ENCODE data around the gene BTAF1.
"Not testable (repeated sequence)": the region's sequence is repeated elsewhere in the genome, so short reads cannot be mapped to it uniquely, and the experiment has no call there.

The BTAF1 gene

GRCh38 chr10:91923371-91924211, at the start of gene BTAF1:
Gene BTAF1, plus strand, starts transcription at chr10:91923770. Its CDS starts 307 bp downstream, at chr10:91924077.
- DNase-seq (ENCODE audit: low read depth in 2 of 2), result peak; percentile 84 to 85

DNA sequence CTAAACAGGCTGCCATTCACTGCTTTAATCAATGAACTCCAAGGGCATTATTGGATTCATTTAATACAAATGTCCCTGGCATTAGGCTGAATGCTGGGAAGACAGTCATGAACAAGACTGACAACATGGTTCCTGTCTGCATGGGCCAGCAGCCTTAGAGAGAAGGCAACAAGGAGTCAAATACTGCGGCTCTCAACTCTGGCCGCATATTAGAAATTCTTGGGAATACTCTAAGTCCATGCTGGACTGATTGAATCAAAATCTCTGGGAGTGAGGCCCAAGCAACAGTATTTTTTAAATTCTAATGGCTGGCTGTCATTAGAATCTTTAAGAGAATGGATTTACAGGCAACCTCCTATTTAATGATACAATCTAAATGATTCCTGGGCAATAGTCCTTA, 48.4 kb upstream of the BTAF1 start:
- DNase-seq (ENCODE audit: low read depth in 2 of 2), result no peak

DNA sequence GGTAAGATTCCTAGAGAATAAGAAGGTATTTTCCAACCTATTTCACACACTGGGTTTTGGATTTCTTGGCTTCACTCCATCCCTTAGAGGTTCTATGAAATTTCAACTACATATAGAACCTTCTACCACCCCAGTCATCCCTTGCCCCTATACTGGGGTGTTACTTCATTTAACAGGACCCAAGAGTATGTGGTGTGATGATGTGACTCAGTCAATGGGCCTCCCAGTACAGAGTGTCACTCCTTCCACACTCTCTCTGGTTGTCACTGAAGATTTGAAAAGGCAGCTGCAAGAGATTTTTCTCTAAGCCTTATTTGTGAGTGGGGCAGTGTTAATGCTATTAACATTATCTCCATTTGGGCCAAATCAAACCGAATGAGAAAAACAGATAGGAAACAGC, 47.8 kb upstream of the BTAF1 start:
- no peak for DNase-seq (ENCODE audit: low read depth in 2 of 2)

- no peak for DNase-seq (ENCODE audit: low read depth in 2 of 2)
These were observed 43.9 kb upstream of the BTAF1 start for GRCh38 chr10:91879515-91880170.

DNA sequence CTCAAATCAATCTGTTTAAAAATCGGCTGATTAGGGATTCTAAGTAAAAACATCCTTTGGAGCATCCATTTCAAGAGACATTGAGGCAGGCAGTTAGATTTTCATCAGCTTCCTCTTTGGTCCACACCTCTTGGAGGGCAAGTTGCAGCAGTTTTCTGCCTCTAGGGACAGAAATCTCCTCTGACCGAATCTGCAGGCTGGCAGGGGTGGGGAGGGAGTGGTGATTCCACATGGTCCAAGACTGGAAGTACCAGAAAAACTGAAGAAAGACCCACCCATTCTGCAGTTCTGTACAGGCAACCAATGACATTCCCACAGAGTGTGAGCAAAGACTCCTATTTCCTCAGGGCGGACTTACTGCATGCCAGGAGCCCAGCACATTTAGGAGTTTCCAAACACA, 43.3 kb upstream of the BTAF1 start:
- no peak for DNase-seq (ENCODE audit: low read depth in 2 of 2)

GRCh38 chr10:91883549-91884444, 39.8 kb upstream of the BTAF1 start:
- DNase-seq (ENCODE audit: low read depth in 2 of 2), result no peak

GRCh38 chr10:91884536-91884935, 39.0 kb upstream of the BTAF1 start:
- DNase-seq (ENCODE audit: low read depth in 2 of 2), result no peak

DNA sequence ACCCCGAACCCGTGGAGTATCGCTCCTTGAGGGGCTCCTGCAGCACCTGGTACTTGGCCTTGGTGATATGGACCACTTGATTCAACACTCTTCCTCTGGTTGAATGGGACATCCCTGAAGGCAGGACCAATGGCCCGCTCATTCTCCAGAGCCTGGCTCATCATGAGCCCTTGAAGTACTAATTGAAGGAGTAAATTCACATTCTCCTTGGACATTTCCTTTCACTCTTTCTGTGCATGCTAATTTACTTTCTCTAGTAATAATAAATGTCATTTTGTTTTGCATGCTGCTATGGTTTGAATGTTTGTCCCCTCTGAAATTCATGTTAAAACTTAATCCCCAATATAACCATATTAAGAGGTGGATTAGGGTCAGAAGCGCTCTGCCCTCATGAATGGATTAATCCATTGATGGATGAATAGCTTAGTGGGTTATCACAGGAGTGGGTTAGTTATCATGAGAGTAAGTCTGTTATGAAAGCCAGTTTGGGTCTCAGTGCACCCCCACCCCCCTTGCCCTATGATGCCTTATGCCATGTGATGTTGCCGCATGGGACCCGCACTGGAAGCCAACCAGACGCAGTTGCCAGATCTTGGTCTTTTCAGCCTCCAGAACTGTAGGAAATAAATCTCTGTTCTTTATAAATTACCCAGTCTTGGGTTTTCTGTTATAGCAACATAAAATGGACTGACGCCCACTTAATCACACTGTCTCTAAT, 38.0 kb upstream of the BTAF1 start:
- DNase-seq (ENCODE audit: low read depth in 2 of 2), result no peak

DNA sequence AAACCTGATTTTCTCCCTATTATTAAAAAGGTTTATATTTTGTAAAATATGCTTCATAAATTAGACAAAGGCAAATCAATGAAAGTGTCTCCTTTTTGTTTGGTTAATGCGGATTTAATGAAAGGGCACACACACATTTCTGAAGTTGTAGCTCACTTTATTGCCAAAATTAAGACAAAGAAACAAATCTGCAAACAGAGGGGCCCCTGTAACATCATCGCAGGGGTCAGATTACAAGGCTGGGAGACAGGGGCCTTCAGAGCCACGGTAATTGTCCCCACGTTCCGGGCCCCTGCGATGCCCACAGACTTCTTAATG, 36.7 kb upstream of the BTAF1 start:
- no peak for DNase-seq (ENCODE audit: low read depth in 2 of 2)

DNA sequence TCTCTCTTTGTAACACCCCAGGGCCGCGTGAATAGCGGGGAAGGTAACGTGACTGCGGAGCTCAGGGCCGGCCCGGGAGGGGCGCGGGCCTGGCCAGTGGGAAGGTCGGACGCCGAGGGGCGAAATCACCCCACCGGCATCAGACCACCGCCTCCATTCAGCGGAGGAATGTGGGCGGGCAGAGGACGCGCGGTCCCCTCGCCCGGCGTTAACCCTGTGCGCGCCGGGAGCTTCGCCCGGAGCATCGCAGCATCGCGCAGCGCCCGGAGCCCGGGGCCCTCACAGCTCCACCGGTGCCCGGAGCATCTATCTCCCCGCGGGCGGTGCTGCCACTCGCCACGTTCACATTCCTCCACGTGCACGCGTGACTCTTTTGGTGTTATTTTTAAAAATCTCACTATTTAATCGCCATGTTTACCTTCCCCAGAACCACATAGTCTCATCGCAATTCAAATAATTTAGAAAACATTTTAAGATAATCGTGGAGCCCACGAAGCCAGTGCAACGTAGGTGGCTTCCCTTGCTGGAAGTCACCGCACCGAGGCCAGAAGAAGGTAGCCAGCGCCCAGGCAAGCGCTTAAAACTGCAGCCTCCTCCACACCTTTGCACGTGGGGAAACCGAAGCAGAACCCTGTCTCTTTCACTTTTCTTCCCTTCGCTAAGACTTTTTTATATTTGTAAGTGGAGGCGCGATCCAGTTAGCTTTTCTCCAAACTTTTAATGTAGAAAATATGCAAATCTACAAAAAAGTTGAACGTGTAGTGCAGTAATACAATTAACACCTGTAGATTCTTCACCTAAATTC, 36.1 kb upstream of the BTAF1 start:
- DNase-seq (ENCODE audit: low read depth in 2 of 2), result peak in 1 of 2 donors; percentile 12

GRCh38 chr10:91891125-91892001, 32.2 kb upstream of the BTAF1 start:
- DNase-seq (ENCODE audit: low read depth in 2 of 2), result no peak

GRCh38 chr10:91893051-91893450, 30.5 kb upstream of the BTAF1 start:
- no peak for DNase-seq (ENCODE audit: low read depth in 2 of 2)

GRCh38 chr10:91894261-91894685, 29.3 kb upstream of the BTAF1 start:
- not testable (repeated sequence) for DNase-seq (ENCODE audit: low read depth in 2 of 2)

- DNase-seq (ENCODE audit: low read depth in 2 of 2), result no peak
These were observed 27.3 kb upstream of the BTAF1 start for GRCh38 chr10:91896212-91896756.

DNA sequence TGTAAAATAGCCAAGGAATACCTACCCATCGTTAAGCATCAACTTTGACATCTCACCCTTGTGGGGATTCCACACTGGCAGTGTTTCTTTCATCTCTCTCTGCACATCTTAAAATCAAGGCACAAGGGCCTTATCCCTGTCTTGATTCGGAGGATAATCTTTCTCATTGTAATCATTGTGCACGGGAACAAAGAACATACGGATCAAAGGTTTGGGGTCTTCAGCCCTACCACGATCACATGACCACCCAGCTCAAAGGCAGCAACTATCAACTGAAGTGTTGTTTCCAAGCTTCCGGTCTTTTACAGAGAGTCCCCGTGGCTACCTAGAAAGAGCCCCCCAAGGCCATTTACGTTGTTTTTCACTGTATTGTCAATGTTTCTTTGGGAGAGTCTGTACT, 26.1 kb upstream of the BTAF1 start:
- no peak for DNase-seq (ENCODE audit: low read depth in 2 of 2)

- DNase-seq (ENCODE audit: low read depth in 2 of 2), result peak; percentile 7 to 53
These were observed 21.5 kb upstream of the BTAF1 start for GRCh38 chr10:91901784-91902677.

DNA sequence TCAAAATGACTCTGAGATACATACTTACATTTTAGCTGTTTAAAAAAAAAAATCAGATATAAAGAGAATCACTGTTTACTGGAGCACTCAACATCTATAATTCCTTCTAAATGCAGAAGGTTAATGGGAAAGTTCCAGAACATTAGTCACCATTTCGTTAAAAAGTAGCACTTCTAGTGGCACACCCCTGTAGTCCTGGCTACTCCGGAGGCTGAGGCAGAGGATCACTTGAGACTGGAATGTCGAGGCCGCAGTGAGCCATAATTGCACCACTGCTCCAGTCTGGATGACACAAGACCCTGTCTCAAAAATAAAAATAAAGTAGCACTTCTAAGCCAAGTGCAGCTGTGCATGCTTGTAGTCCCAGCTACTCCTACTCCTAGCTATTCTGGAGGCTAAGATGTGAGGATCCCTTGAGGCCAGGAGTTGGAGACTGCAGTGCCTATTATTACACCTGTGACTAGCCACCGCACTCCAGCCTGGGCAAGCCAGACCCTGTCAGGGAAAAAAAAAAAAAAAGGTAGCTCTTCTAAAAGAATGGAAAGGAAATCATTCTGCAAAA, 16.5 kb upstream of the BTAF1 start:
- DNase-seq (ENCODE audit: low read depth in 2 of 2), result no peak

DNA sequence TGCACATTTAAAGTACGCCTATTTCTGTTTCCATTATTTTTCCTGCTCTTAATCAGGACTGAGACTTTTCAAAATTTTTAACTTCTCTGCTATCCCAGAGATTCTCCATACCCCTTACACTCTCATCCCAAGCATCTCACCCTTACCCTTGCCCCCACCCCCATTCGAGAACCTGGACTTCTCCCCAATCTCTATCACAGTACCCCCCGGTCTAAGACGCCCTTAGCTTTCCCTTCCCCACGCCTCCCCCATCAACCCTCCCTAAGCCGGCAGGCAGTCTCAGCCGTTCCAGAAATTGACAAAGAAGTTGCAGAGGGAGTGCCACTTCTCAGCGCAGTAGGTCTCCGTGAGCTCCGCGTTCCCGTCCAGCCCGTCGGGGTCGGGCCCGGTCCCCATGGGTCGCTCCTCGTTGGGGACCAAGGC, 15.6 kb upstream of the BTAF1 start:
- no peak for DNase-seq (ENCODE audit: low read depth in 2 of 2)
